SW 1271 (cell line): ENCODE data around the gene CLOCK.
"Not testable (repeated sequence)": the region's sequence is repeated elsewhere in the genome, so short reads cannot be mapped to it uniquely, and the experiment has no call there.

Experiments used
- DNase-seq, 2 experiments: peaks; one replicate each; lab custom pipeline; 2025; lab: John Stamatoyannopoulos, UW

The CLOCK gene, protein sequence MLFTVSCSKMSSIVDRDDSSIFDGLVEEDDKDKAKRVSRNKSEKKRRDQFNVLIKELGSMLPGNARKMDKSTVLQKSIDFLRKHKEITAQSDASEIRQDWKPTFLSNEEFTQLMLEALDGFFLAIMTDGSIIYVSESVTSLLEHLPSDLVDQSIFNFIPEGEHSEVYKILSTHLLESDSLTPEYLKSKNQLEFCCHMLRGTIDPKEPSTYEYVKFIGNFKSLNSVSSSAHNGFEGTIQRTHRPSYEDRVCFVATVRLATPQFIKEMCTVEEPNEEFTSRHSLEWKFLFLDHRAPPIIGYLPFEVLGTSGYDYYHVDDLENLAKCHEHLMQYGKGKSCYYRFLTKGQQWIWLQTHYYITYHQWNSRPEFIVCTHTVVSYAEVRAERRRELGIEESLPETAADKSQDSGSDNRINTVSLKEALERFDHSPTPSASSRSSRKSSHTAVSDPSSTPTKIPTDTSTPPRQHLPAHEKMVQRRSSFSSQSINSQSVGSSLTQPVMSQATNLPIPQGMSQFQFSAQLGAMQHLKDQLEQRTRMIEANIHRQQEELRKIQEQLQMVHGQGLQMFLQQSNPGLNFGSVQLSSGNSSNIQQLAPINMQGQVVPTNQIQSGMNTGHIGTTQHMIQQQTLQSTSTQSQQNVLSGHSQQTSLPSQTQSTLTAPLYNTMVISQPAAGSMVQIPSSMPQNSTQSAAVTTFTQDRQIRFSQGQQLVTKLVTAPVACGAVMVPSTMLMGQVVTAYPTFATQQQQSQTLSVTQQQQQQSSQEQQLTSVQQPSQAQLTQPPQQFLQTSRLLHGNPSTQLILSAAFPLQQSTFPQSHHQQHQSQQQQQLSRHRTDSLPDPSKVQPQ

GRCh38 chr4:55546756-55547465 is at the start of gene CLOCK:
Gene CLOCK, minus strand, starts transcription at chr4:55546909. Its CDS starts 64,124 bp downstream, at chr4:55482785.
- DNase-seq: peak; percentile 38 to 75

GRCh38 chr4:55592014-55592413 is 45.3 kb upstream of the CLOCK start, which contains the start of gene PDCL2:
Gene PDCL2, minus strand, starts transcription at chr4:55592245. Its CDS starts 136 bp downstream, at chr4:55592109.
- DNase-seq: no peak

DNA sequence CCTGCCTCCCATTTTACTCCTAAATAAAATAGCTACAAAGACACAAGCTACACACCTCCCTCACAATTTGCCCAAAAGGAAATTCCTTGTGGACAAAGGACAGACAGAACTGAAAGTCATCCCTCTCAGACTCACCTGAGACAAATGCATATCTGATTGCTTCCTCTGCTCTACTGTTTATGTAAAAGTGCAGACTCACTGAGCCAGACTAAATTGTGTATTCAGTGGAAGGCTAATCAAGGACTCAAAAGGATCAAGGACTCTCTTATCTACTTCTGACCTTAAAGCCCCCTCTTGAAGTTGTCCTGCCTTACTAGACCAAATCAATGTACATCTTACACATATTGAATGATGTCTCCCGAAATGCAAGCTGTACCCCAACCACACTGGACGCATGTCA is 41.5 kb upstream of the CLOCK start:
- DNase-seq: no peak

- not testable (repeated sequence) for DNase-seq
These were observed 36.1 kb upstream of the CLOCK start for GRCh38 chr4:55582773-55583172.

- DNase-seq: no peak
These were observed 31.8 kb upstream of the CLOCK start for GRCh38 chr4:55578341-55579010.

GRCh38 chr4:55575513-55575912 is 28.8 kb upstream of the CLOCK start:
- DNase-seq: no peak

DNA sequence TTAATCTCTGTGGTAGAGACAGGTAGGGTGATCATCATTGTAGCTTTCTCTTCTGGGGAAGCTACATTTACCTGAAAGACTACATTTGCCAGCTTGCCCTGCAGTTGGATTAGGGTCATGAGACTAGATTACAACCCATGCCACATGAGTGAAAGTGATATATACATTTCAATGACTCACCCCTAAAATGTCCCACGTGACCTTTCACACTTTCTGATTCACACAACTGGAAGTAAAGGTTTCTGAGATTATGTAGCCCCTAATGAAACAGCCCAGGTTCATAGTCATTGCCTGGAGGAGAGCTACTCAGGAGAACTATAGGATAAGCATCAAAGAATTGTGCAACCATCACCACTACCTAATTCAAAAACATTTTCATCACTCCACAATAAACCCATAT is 27.5 kb upstream of the CLOCK start:
- DNase-seq: no peak

GRCh38 chr4:55571806-55572205 is 25.1 kb upstream of the CLOCK start:
- DNase-seq: no peak

DNA sequence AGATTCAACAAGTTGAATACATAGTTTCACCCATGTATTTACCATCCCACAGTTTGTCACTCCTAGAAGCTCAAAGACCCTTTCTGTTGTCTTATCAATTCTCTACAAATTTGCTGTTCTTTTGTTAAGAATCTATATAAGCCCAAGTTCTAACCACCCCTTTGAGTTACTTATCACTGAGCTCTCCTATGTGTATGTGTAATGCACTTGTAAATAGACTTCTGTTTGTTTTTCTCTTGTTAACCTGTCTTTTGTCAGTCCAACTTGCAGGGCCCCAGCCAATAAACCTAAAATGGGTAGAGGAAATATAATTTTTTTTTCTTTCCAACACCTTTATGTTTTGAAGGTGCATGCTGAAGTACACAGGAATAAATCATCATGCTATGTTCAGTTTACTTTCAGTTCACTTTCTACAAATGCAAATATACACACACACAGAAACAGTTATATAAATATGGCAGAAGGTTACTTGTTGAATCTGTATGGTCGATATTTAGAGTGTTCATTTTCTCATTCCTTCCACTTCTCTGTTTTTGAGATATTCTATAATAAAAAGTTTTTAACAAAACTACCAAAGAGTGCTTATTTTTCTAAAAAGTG is 22.3 kb upstream of the CLOCK start:
- no peak for DNase-seq

GRCh38 chr4:55561889-55562288 is 15.2 kb upstream of the CLOCK start:
- no peak for DNase-seq

GRCh38 chr4:55560096-55560495 is 13.4 kb upstream of the CLOCK start:
- DNase-seq: no peak

DNA sequence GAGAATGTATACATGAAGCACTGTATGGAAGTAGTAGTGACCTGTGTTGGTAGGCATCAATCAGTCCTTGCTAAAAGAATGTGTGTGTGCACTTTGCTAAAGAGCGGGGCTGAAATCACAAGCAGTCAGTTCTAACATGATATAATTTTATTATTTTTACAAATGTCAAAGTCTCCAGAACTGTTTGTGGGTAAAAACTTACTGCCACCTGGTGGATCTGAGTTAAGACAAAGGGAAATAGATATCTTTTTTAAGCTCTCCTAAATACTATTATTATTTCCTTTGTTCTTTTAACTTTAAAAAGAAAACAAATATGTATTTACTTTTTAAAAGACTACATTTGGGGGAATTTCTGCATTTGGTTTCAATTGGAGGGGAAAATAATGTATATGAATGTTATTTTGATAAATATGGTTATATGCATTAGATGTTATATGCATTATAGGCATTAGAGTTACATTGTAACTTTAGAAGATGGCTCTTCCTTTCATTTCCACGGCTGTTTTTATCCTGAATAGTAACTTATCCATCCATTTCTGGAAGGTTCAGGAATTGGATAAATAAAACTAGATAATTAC is 7.8 kb upstream of the CLOCK start:
- DNase-seq: peak in 1 of 2 experiments; percentile 29

- no peak for DNase-seq
These were observed 6.9 kb upstream of the CLOCK start for GRCh38 chr4:55553441-55554201.

GRCh38 chr4:55551964-55552363 is 5.3 kb upstream of the CLOCK start:
- not testable (repeated sequence) for DNase-seq

- DNase-seq: no peak
These were observed 3.2 kb upstream of the CLOCK start for GRCh38 chr4:55549888-55550287.

DNA sequence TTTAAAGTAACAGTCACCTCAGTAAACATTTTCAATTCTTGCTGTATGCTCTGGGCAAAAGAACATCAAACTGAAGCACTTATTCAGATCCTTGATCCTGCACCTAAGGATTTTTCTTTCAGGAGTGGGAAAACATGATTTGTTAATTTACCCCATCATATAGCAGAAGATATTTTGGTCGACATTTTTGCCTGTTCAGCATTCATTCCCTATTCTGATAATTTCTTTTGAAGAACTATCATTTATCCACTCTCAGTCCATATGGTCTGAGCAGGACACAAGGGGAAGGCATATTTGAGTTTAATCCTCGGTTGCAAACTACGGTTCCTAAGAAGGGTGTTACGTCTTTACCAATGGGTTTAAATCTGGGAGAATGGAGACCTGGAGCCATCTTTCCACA is 1.2 kb upstream of the CLOCK start:
- DNase-seq: no peak

GRCh38 chr4:55547466-55547770 is 709 bp upstream of the CLOCK start:
- no peak for DNase-seq

GRCh38 chr4:55546506-55546755 is 278 bp downstream of the CLOCK start:
- no peak for DNase-seq

GRCh38 chr4:55545641-55546505 is 836 bp downstream of the CLOCK start:
- peak; percentile 27 to 73 for DNase-seq

DNA sequence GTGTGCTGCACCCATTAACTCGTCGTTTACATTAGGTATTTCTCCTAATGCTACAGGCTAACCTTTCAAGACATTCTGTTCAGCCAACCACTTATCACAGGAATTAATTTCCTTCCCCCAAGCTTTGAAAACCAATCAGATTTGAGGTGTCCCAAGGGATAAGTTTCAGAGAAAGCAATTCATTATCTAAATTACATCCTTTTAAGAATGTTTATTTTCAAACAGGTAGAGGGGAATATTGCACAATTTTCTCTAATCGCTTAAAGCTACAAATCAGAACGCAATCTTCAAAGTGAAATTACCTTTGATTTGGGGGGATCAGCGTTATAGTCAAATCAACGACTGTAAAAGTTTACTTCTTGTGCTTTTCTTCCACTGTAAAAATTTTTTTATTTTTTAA is 1.6 kb downstream of the CLOCK start:
- DNase-seq: no peak
